Left kidney (tissue), 2 donors: ENCODE results near the gene ISL2. TPM values are rescaled to one million over a fixed set of nuclear protein-coding genes. Genes with fewer than 3 reads are reported as not detected.

ENCODE experiments used
- DNase-seq: peaks from one replicate; pipeline ENCODE4 v3.0.0-alpha.2; 2013
- polyA plus RNA-seq: library from polyadenylated mRNA; unstranded; fragments of 120-200 nt; gene quantifications from one replicate; pipeline ENCODE4 v1.2.1, GENCODE V29; 2013; ENCODE audit not compliant: insufficient read length

Gene ISL2
- polyA plus RNA-seq, 1 donor: not detected

DNA sequence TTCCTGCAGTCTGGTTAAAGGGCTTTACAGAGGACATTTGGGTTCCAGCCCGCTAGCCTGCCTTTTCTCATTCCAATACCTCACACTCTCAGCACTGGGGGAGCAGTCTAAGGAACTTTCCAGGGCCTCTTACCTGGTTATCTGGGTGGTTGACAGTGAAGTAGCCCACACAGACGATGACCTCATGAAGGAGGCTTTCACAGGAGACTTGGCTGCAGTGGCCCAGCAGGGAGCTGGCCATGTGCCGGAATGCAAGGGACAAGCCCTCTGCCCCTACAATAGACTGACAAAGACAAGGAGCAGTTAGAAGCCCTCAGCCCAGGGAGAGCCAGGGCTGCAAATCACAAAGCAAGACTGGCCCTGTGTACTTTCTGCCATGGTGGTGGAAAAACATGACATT, 39.5 kb downstream of the ISL2 start:
- DNase-seq: no peak

- DNase-seq: no peak
Observed at GRCh38 chr15:76376816-76377215, 40.2 kb downstream of the ISL2 start.

DNA sequence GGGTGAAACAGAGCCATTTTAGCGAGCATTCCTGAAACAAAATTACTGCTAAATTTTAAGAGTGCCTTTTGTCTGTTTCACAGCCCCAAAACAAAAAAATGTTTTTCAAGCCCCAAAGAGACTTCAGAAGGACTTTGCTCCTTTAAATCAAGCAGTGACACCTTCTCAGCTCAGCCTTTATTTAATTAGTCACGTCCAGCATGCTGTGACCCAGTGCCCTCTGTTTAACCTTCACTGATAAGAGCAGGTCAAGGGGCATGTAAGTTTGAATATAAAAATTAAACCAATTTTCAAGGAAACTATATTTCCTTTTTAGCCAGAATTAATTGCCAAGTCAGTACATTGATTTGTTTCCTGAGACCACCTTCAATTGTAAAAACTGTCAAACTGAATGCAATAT, 40.6 kb downstream of the ISL2 start:
- DNase-seq: no peak

- DNase-seq: no peak
Observed at GRCh38 chr15:76377751-76378150, 41.2 kb downstream of the ISL2 start.

DNA sequence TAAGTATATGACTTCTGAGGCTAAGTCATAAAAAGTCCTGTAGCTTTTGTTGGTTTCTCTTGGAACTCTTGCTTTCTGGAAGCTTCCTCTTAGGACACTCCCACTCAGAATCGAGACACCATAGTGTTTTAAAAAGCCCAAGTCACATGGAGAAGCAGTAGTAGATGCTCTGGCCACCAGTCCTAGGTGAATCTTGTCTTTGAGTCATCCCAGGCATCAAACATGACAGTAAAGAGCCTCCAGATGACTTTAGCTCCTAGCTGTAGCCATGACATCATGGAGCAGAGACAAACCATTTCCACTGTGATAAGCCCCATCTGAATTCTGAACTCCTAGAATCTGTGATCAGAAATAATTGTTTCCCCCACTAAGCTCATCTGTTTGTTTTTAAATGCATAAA, 42.1 kb downstream of the ISL2 start:
- no peak for DNase-seq

- no peak for DNase-seq
Observed at GRCh38 chr15:76380249-76380648, 43.7 kb downstream of the ISL2 start.

DNA sequence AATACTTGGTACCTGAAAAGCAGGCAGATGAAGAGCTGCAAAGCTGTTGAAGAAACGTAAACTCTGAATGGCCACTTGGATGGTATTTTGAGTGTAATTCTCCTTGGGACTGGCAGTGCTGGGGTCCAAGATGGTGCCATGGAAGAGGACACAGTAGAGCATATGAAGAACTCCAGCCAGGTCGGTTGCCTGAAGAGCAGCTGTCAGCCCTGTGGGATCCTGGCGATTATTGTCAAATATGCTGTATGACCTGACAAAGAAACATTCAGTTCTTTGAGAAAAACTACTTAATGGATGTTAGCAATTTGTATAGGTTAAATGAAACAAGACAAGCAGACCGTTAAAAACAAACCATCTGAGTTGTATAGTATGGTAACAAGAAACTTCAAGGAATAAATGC, 44.8 kb downstream of the ISL2 start:
- no peak for DNase-seq

DNA sequence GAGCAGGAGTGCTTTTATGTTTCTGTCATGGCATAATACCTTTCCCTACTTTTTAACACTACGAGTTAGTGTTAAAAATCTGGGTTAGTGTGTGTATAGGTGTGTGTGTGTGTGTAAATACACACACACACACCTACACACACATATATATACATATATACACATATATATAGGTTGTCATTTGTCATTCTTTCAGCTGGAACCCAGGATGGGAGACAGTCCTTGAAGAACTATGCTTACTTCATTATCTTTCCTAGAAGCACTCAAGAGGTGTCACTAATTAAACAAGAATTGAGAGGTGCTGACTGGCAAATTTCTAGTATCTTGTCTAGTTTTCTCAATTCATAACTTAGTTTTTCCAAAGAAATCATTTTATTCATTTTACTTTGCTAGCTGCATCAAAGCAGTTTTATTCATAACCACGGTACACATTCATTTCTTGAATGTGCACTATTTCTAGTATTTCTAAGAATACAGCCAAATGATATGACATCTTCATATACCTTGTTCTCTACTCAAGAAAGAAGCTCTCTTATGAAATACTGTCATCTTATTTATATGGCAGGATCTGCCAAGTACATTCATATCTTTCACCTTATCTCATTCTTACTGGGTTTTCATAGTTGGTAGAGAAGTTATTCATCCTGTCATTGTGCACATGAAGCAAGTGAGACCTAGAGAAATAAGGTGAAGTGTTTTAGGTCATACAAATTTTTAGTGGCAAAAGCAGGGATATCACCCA, 46.6 kb downstream of the ISL2 start:
- DNase-seq: no peak

DNA sequence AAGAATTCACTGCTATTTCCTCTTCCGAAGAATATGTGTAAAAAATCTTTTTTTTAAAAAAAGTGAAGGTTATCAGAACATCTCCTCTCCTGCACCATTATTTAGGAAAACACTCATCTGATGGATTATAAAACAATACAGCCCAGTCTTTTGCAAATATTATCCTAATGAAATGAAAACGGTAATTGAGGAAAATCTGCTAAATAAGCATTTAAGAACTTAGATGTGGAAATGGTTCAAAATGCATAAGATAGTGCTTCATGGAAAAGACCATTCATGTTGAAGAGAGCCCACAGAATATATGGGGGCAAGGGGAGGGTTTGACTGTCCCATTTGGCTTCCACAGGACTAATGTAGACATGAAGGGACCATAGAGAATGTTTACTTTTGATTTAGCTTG, 47.8 kb downstream of the ISL2 start:
- DNase-seq: no peak

DNA sequence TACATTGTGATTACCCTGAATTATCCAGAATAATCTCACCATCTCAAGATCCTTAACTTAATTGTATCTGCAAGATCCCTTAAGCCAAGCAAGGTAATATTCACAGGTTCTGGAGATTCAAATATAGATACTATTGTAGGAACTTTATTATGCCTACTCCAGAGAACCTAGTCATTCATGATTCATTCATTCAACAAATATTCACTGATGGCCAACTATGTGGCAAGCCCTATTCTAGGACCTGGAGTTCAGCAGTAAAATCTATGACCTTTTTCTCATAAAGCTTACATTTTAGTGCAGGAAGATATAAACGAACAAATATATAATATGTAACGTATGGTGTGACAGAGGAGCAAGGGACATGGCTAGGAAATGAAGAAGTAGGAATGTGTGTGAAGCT, 49.6 kb downstream of the ISL2 start:
- no peak for DNase-seq

GRCh38 chr15:76386926-76387325, 50.4 kb downstream of the ISL2 start:
- no peak for DNase-seq

- no peak for DNase-seq
Observed at GRCh38 chr15:76390571-76390970, 54.0 kb downstream of the ISL2 start.

GRCh38 chr15:76391309-76391708, 54.7 kb downstream of the ISL2 start:
- no peak for DNase-seq

DNA sequence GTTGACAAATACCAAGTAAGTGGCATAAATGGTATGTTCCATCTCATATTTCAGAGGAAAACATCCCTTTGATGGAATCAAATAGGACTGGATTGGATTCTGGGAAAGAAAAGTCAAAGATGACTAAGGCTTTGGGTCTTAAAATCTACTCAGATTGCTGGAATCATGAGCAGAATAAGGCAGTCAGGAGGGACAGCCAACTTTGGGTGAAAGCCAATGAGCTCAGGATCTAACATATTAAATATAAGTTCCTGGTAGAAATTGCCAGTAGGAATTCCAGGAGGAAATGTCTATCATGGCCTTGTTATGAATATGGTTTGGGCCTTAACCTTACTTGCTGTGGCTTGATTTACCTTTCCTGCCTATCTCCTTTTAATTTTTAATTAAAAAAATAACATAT, 55.3 kb downstream of the ISL2 start:
- no peak for DNase-seq

Other genes starting within 250 kb of the ISL2 start
- 192 TPM for gene ETFA, start 25.3 kb upstream of the ISL2 start, polyA plus RNA-seq